Vagina (tissue), 2 donors: ENCODE results near the gene SRPK3.

Source experiments
- CTCF ChIP-seq, 3 experiments: fragments of 450-650 bp in 2 of 3; fragments of 200-600 bp in 1 of 3; sonication (generic) in 1 of 3; IDR thresholded peaks; one replicate each; pipeline ENCODE4 v1.5.1; 2017 to 2019; ENCODE audit warnings: antibody characterized with exemption in 3 of 3, mild to moderate bottlenecking in 2 of 3, moderate library complexity in 2 of 3
- POLR2A ChIP-seq, 2 donors: fragments of 450-650 bp; IDR thresholded peaks; one replicate each; pipeline ENCODE4 v1.6.1; 2017; ENCODE audit warnings: antibody characterized with exemption in 2 of 2, mild to moderate bottlenecking in 2 of 2, moderate library complexity in 2 of 2
- POLR2AphosphoS5 ChIP-seq, 2 donors: sonication (generic); formaldehyde crosslinking; IDR thresholded peaks; one replicate each; pipeline ENCODE4 v1.9.0; 2017; ENCODE audit warnings: antibody characterized with exemption in 2 of 2, mild to moderate bottlenecking in 2 of 2, low read depth in 1 of 2; ENCODE audit not compliant: insufficient read depth in 1 of 2

- no peak for TF ChIP-seq CTCF (IDR thresholded peaks at IDR 0.05)
- TF ChIP-seq POLR2AphosphoS5 (IDR thresholded peaks at IDR 0.05; ENCODE audit: insufficient read depth in 1 of 2, low read depth in 1 of 2) = no peak
- no peak for TF ChIP-seq POLR2A (IDR thresholded peaks at IDR 0.05)
These were observed 12.3 kb upstream of the SRPK3 start for GRCh38 chrX:153768311-153769157.
